MM.1S (cell line): Measurements from ENCODE around the gene GPRIN1.

Experiments
- EZH2phosphoT487 ChIP-seq: fragments of 300-600 bp; sonication (generic); IDR thresholded peaks from 2 replicates; pipeline ENCODE4 v1.6.1; 2018; ENCODE audit warnings: antibody characterized with exemption, low read length
- TF ChIP-seq, protein P1 (sequence below): fragments of 300-600 bp; sonication (generic); IDR thresholded peaks from 2 replicates; pipeline ENCODE4 v1.5.1; 2016; ENCODE audit warnings: antibody characterized with exemption, low read length, mixed read lengths

GRCh38 chr5:176616511-176616910 is 6.6 kb upstream of the GPRIN1 start:
- TF ChIP-seq, protein P1, sequence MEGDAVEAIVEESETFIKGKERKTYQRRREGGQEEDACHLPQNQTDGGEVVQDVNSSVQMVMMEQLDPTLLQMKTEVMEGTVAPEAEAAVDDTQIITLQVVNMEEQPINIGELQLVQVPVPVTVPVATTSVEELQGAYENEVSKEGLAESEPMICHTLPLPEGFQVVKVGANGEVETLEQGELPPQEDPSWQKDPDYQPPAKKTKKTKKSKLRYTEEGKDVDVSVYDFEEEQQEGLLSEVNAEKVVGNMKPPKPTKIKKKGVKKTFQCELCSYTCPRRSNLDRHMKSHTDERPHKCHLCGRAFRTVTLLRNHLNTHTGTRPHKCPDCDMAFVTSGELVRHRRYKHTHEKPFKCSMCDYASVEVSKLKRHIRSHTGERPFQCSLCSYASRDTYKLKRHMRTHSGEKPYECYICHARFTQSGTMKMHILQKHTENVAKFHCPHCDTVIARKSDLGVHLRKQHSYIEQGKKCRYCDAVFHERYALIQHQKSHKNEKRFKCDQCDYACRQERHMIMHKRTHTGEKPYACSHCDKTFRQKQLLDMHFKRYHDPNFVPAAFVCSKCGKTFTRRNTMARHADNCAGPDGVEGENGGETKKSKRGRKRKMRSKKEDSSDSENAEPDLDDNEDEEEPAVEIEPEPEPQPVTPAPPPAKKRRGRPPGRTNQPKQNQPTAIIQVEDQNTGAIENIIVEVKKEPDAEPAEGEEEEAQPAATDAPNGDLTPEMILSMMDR = no peak
- no peak for TF ChIP-seq EZH2phosphoT487
